BLaER1 treated with 17β-estradiol and CSF1 and Interleukin-3, amounts not matched to agents 10 nM and 100 nM (cell line): ENCODE measurements around the gene CHD8.
A peak's percentile ranks its signal among the peaks of the same experiment; 100 is the strongest.

Experiments
- H3K27ac ChIP-seq, 11 experiments: shearing (Covaris generic); formaldehyde crosslinking; 2 replicates each; pipeline ENCODE4 v1.8.1; 2022
- H3K27me3 ChIP-seq, 11 experiments: shearing (Covaris generic); formaldehyde crosslinking; 2 replicates each; pipeline ENCODE4 v1.8.1; 2022
- H3K36me3 ChIP-seq, 11 experiments: shearing (Covaris generic); formaldehyde crosslinking; 2 replicates each; pipeline ENCODE4 v1.8.1; 2022
- H3K4me1 ChIP-seq, 10 experiments: shearing (Covaris generic); formaldehyde crosslinking; 2 replicates each; pipeline ENCODE4 v1.8.1; 2022
- H3K4me2 ChIP-seq, 11 experiments: shearing (Covaris generic); formaldehyde crosslinking; 2 replicates each; pipeline ENCODE4 v1.8.1; 2022
- H3K4me3 ChIP-seq, 10 experiments: shearing (Covaris generic); formaldehyde crosslinking; 2 replicates each; pipeline ENCODE4 v1.8.1; 2022
- H3K9ac ChIP-seq, 11 experiments: shearing (Covaris generic); formaldehyde crosslinking; 2 replicates each; pipeline ENCODE4 v1.8.1; 2022
- H3K9me3 ChIP-seq, 11 experiments: shearing (Covaris generic); formaldehyde crosslinking; replicated peaks in 1 of 11; 2 replicates each; pipeline ENCODE4 v1.8.1; 2022
- H4K20me1 ChIP-seq, 11 experiments: shearing (Covaris generic); formaldehyde crosslinking; 2 replicates each; pipeline ENCODE4 v1.8.1; 2022
- Cebpa-rat ChIP-seq, 11 experiments: shearing (Covaris generic); IDR thresholded peaks; 2 replicates each; pipeline ENCODE4 v1.8.1; 2022

Gene CHD8, protein sequence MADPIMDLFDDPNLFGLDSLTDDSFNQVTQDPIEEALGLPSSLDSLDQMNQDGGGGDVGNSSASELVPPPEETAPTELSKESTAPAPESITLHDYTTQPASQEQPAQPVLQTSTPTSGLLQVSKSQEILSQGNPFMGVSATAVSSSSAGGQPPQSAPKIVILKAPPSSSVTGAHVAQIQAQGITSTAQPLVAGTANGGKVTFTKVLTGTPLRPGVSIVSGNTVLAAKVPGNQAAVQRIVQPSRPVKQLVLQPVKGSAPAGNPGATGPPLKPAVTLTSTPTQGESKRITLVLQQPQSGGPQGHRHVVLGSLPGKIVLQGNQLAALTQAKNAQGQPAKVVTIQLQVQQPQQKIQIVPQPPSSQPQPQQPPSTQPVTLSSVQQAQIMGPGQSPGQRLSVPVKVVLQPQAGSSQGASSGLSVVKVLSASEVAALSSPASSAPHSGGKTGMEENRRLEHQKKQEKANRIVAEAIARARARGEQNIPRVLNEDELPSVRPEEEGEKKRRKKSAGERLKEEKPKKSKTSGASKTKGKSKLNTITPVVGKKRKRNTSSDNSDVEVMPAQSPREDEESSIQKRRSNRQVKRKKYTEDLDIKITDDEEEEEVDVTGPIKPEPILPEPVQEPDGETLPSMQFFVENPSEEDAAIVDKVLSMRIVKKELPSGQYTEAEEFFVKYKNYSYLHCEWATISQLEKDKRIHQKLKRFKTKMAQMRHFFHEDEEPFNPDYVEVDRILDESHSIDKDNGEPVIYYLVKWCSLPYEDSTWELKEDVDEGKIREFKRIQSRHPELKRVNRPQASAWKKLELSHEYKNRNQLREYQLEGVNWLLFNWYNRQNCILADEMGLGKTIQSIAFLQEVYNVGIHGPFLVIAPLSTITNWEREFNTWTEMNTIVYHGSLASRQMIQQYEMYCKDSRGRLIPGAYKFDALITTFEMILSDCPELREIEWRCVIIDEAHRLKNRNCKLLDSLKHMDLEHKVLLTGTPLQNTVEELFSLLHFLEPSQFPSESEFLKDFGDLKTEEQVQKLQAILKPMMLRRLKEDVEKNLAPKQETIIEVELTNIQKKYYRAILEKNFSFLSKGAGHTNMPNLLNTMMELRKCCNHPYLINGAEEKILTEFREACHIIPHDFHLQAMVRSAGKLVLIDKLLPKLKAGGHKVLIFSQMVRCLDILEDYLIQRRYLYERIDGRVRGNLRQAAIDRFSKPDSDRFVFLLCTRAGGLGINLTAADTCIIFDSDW (N-terminal part only)

DNA sequence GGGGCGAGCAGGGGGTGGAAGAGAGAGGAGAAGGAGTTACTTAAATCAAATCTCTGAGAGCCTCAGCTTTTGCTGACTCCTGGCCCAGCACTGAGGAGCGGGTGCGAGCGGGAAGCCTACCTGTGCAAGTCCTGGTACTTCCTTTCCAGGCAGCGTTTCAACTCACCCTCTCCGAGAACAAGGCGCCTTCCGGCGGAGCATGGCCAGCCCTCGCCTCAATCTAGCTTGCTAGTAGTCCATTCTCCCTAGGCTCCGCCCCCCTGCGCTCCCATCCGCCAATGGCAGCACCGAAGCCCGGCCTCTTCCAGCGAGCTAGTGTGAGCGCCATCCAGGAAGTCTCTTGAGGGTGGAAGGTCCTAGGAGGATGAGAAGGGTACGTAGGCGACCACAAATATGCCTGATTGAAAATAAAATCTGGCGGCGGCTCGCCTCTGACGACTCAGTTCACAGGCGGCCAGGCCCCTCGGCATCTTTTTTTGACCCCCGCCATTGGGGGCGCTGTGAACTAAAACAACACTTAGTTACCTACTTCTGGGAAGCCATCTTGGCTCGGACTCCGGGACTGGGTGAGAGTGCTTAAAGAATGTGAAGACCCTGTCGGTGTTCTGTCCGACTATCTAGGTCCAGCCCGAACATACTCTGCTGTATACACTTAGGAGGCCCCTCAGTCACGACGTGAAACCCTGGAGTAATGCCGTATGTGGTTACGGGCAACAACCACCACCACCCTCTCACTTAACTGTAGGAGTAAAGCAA lies at the start of gene CHD8:
CHD8 (minus strand) TSS at position 212 of the 756 bp plus-strand sequence. CDS start 24,480 bp downstream, outside the sequence.
- H4K20me1 ChIP-seq: peaks cover 0 to 44% (median 31%) of the 10 kb centered on the region in 11 experiments; a peak in 15 of 22 replicates
- no peaks in the 10 kb centered on the region for H3K27me3 ChIP-seq
- peak within 1 kb of the TSS; percentile 79 to 94 (median 88) for H3K27ac ChIP-seq
- peaks cover 29 to 62% (median 51%) of the 10 kb centered on the region in 11 experiments for H3K36me3 ChIP-seq
- H3K4me3 ChIP-seq: peak within 1 kb of the TSS; percentile 80 to 100 (median 96)
- peaks cover 16 to 37% (median 24%) of the 10 kb centered on the region in 10 experiments for H3K4me1 ChIP-seq
- H3K9ac ChIP-seq: peak within 1 kb of the TSS; percentile 81 to 95 (median 92)
- peak within 1 kb of the TSS; percentile 86 to 99 (median 96) for H3K4me2 ChIP-seq
- no peaks in the 10 kb centered on the region for H3K9me3 ChIP-seq
- no peak for TF ChIP-seq Cebpa-rat (IDR thresholded peaks at IDR 0.05)

GRCh38 chr14:21505012-21505553 lies 49.2 kb upstream of the CHD8 start:
- TF ChIP-seq Cebpa-rat (IDR thresholded peaks at IDR 0.05): no peak
- Histone ChIP-seq H3K4me1 (peaks cover 12 to 31% (median 16%) of the 10 kb centered on the region in 10 experiments), H3K36me3 (peaks cover 56 to 90% (median 78%) of the 10 kb centered on the region in 11 experiments), H3K9ac (no peak overlapping the region), H3K27ac (no peak overlapping the region), H3K4me2 (0 out of 22 replicates have a peak overlapping the region, but pooled peaks of 1 of the 11 experiments have one; percentile 32), H3K9me3 (no peaks in the 10 kb centered on the region), H3K4me3 (no peak overlapping the region), H4K20me1 (peaks cover 0 to 83% (median 47%) of the 10 kb centered on the region in 11 experiments; a peak in 17 of 22 replicates), H3K27me3 (no peaks in the 10 kb centered on the region)

GRCh38 chr14:21503376-21503775 lies 47.5 kb upstream of the CHD8 start:
- Histone ChIP-seq H3K27ac (no peak overlapping the region), H3K36me3 (peaks cover 74 to 97% (median 88%) of the 10 kb centered on the region in 11 experiments), H3K4me1 (peaks cover 0 to 16% (median 4%) of the 10 kb centered on the region in 10 experiments; a peak in 6 of 20 replicates)

GRCh38 chr14:21501568-21501967 lies 45.6 kb upstream of the CHD8 start:
- H3K36me3 ChIP-seq: peaks cover 77 to 97% (median 88%) of the 10 kb centered on the region in 11 experiments
- no peak for TF ChIP-seq Cebpa-rat (IDR thresholded peaks at IDR 0.05)

More at GRCh38 chr14:21503376-21503775, 47.5 kb upstream of the CHD8 start:
- no peak for TF ChIP-seq Cebpa-rat (IDR thresholded peaks at IDR 0.05)
- Histone ChIP-seq H3K27me3 (no peaks in the 10 kb centered on the region), H4K20me1 (peaks cover 0 to 88% (median 56%) of the 10 kb centered on the region in 11 experiments; a peak in 17 of 22 replicates), H3K4me3 (no peak overlapping the region), H3K9me3 (no peaks in the 10 kb centered on the region), H3K9ac (no peak overlapping the region), H3K4me2 (no peak overlapping the region)

GRCh38 chr14:21498540-21499526 lies 42.9 kb upstream of the CHD8 start:
- Histone ChIP-seq H3K27ac (no peak overlapping the region), H3K4me1 (no peaks in the 10 kb centered on the region), H3K36me3 (peaks cover 97 to 100% (median 99%) of the 10 kb centered on the region in 11 experiments), H3K27me3 (no peaks in the 10 kb centered on the region), H3K9ac (no peak overlapping the region), H3K4me2 (no peak overlapping the region), H4K20me1 (peaks cover 0 to 61% (median 34%) of the 10 kb centered on the region in 11 experiments; a peak in 15 of 22 replicates), H3K4me3 (no peak overlapping the region), H3K9me3 (no peaks in the 10 kb centered on the region)
- TF ChIP-seq Cebpa-rat (IDR thresholded peaks at IDR 0.05): no peak

More at GRCh38 chr14:21501568-21501967, 45.6 kb upstream of the CHD8 start:
- Histone ChIP-seq H3K4me2 (no peak overlapping the region), H3K4me1 (peaks cover 0 to 10% (median 0%) of the 10 kb centered on the region in 10 experiments; a peak in 4 of 20 replicates), H3K4me3 (no peak overlapping the region), H3K9me3 (no peaks in the 10 kb centered on the region), H3K27ac (no peak overlapping the region), H3K9ac (no peak overlapping the region), H4K20me1 (peaks cover 0 to 79% (median 53%) of the 10 kb centered on the region in 11 experiments; a peak in 17 of 22 replicates), H3K27me3 (no peaks in the 10 kb centered on the region)

- peaks cover 96 to 100% (median 99%) of the 10 kb centered on the region in 11 experiments for H3K36me3 ChIP-seq
- no peak overlapping the region for H3K27ac ChIP-seq
- H3K9me3 ChIP-seq: no peaks in the 10 kb centered on the region
- no peak overlapping the region for H3K4me3 ChIP-seq
- H3K9ac ChIP-seq: no peak overlapping the region
- peaks cover 0 to 56% (median 20%) of the 10 kb centered on the region in 11 experiments; a peak in 13 of 22 replicates for H4K20me1 ChIP-seq
- H3K27me3 ChIP-seq: no peaks in the 10 kb centered on the region
- no peaks in the 10 kb centered on the region for H3K4me1 ChIP-seq
- no peak for TF ChIP-seq Cebpa-rat (IDR thresholded peaks at IDR 0.05)
- no peak overlapping the region for H3K4me2 ChIP-seq
Observed at GRCh38 chr14:21496453-21496852, 40.5 kb upstream of the CHD8 start.
